Transverse colon (tissue), 4 donors: ENCODE data around the gene OSBP. TPM values are rescaled to one million over a fixed set of nuclear protein-coding genes. Genes with fewer than 3 reads are reported as not detected.

Experiments
- DNase-seq: peaks from one replicate; pipeline ENCODE4 v3.0.0-alpha.2; 2019
- H3K27ac ChIP-seq, 4 donors: fragments of 200-600 bp; sonication (generic); 2 replicates each; pipeline ENCODE4 v1.5.1; 2016 to 2018; ENCODE audit warnings: inconsistent platforms in 4 of 4
- H3K27me3 ChIP-seq: fragments of 200-600 bp; sonication (generic); 2 replicates; pipeline ENCODE4 v1.5.1; 2017; ENCODE audit warnings: inconsistent platforms
- H3K36me3 ChIP-seq, 4 donors: fragments of 200-600 bp; sonication (generic); 2 replicates each; pipeline ENCODE4 v1.5.1; 2017 to 2019; ENCODE audit warnings: inconsistent platforms in 4 of 4
- H3K4me1 ChIP-seq, 4 donors: fragments of 200-600 bp; sonication (generic); 2 replicates each; pipeline ENCODE4 v1.5.1; 2017 to 2020; ENCODE audit warnings: inconsistent platforms in 4 of 4
- H3K4me3 ChIP-seq, 4 donors: fragments of 200-600 bp; sonication (generic); 1 replicate in 1 of 4; 2 replicates in 3 of 4; pipeline versions ENCODE4 v1.5.1 to v1.6.1; 2017 to 2019; ENCODE audit warnings: inconsistent platforms in 4 of 4
- H3K9me3 ChIP-seq, 2 donors: fragments of 200-600 bp; sonication (generic); 2 replicates each; pipeline ENCODE4 v1.5.1; 2017 to 2019; ENCODE audit warnings: inconsistent platforms in 2 of 2
- EP300 ChIP-seq: sonication (generic); formaldehyde crosslinking; IDR thresholded peaks from one replicate; pipeline ENCODE4 v1.6.1; 2017; ENCODE audit warnings: antibody characterized with exemption, low read depth
- POLR2A ChIP-seq: fragments of 450-650 bp; IDR thresholded peaks from one replicate; pipeline ENCODE4 v1.6.1; 2016; ENCODE audit warnings: antibody characterized with exemption, mild to moderate bottlenecking, moderate library complexity
- POLR2AphosphoS5 ChIP-seq, 3 donors: sonication (generic); formaldehyde crosslinking; IDR thresholded peaks; one replicate each; pipeline ENCODE4 v1.6.1; 2016; ENCODE audit warnings: antibody characterized with exemption in 3 of 3
- WGBS, 2 donors: methylation state at CpG; one replicate each; pipeline ENCODE4 v1.1.5; 2018; ENCODE audit warnings: low coverage in 1 of 2; 5-methylcytosine and 5-hydroxymethylcytosine counted together
- in situ Hi-C, 4 donors: fragments of 200-750 bp; cut with MboI; loops; one replicate each; pipeline versions ENCODE4 v1.15.0 to v1.15.1; 2017; ENCODE audit warnings: low sequenced_read_pairs in 3 of 4, low pct_ligation_motif_present in 1 of 4, low pct_unique_long_range_greater_than_20kb in 1 of 4
- intact Hi-C: fragments of 100-400 bp; cut with DNase I; formaldehyde crosslinking; loops from one replicate; pipeline ENCODE4 v1.15.1; 2023; ENCODE audit warnings: low total_unique reads
- total RNA-seq, 4 donors: library from RNA; depleted of rRNA; stranded (reverse); fragments of >200 nt; gene quantifications; one replicate each; pipeline ENCODE4 v1.1.0, GENCODE V29; 2016
- TF ChIP-seq, protein P1 (sequence below), 5 experiments: fragments of 200-600 bp in 3 of 5; fragments of 450-650 bp in 2 of 5; sonication (generic) in 3 of 5; IDR thresholded peaks; 1 replicate in 2 of 5; 2 replicates in 3 of 5; pipeline ENCODE4 v1.5.1; 2016 to 2017; ENCODE audit warnings: antibody characterized with exemption in 5 of 5, inconsistent platforms in 3 of 5, mild to moderate bottlenecking in 2 of 5, moderate library complexity in 1 of 5

OSBP gene
- total RNA-seq, 4 donors from 2014 or later: 27.7 to 59.1 (median 47.2) TPM

DNA sequence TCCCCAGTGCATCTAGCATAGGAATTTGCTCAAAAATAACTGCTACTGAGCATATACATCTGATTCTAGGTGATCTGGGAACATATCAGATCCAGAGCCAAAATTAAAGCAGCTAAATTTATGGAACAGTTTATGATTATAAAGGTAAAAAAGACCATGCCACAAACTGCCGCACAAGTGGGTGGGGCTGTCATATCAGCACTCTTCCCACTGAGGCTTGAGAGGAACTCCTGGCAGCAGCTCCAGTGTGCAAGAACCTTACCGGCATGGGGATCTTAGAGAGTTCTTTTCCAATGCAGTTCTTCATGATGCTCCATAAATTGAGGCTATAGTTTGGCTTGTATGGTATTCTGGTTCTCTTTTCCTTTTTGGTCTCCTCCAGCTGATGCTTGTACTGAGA is 15.3 kb downstream of the OSBP start:
- peaks cover 0 to 58% (median 32%) of the 10 kb centered on the region in 4 donors for H3K36me3 ChIP-seq
- intact Hi-C loops: no loop called here
- no peak for DNase-seq
- H3K4me1 ChIP-seq: no peaks in the 10 kb centered on the region
- 95% methylated on average over 2 of the region's 2 CpGs; no CpG with 5 or more reads in 1 of the 2 donors for WGBS, 2 donors
- no peak overlapping the region for H3K4me3 ChIP-seq
- no peaks in the 10 kb centered on the region for H3K27me3 ChIP-seq
- no peak overlapping the region for H3K27ac ChIP-seq
- no peaks in the 10 kb centered on the region for H3K9me3 ChIP-seq
- in situ Hi-C loops: no loop called here
- TF ChIP-seq EP300 (no peak), POLR2A (no peak), POLR2AphosphoS5 (IDR thresholded peaks at IDR 0.05) (no peak)
- TF ChIP-seq, protein P1, sequence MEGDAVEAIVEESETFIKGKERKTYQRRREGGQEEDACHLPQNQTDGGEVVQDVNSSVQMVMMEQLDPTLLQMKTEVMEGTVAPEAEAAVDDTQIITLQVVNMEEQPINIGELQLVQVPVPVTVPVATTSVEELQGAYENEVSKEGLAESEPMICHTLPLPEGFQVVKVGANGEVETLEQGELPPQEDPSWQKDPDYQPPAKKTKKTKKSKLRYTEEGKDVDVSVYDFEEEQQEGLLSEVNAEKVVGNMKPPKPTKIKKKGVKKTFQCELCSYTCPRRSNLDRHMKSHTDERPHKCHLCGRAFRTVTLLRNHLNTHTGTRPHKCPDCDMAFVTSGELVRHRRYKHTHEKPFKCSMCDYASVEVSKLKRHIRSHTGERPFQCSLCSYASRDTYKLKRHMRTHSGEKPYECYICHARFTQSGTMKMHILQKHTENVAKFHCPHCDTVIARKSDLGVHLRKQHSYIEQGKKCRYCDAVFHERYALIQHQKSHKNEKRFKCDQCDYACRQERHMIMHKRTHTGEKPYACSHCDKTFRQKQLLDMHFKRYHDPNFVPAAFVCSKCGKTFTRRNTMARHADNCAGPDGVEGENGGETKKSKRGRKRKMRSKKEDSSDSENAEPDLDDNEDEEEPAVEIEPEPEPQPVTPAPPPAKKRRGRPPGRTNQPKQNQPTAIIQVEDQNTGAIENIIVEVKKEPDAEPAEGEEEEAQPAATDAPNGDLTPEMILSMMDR (IDR thresholded peaks at IDR 0.05): no peak

GRCh38 chr11:59598961-59599360 is 16.6 kb downstream of the OSBP start:
- peaks cover 0 to 65% (median 34%) of the 10 kb centered on the region in 4 donors for H3K36me3 ChIP-seq
- no peak for TF ChIP-seq EP300
- H3K4me3 ChIP-seq: no peak overlapping the region
- intact Hi-C loops: no loop called here
- H3K4me1 ChIP-seq: no peaks in the 10 kb centered on the region
- H3K9me3 ChIP-seq: no peaks in the 10 kb centered on the region
- WGBS, 2 donors: 71 to 74% methylated on average over 1 of the region's 1 CpG
- H3K27ac ChIP-seq: no peak overlapping the region
- no peaks in the 10 kb centered on the region for H3K27me3 ChIP-seq
- DNase-seq: no peak
- in situ Hi-C loops: no loop called here

- no peak for DNase-seq
- TF ChIP-seq POLR2A (no peak), EP300 (no peak), POLR2AphosphoS5 (IDR thresholded peaks at IDR 0.05) (no peak)
- TF ChIP-seq, protein P1 (IDR thresholded peaks at IDR 0.05): no peak
- WGBS, 2 donors: 91 to 93% methylated on average over 2 of the region's 2 CpGs
- Histone ChIP-seq H3K27ac (no peak overlapping the region), H3K4me3 (no peak overlapping the region), H3K9me3 (no peaks in the 10 kb centered on the region), H3K36me3 (peaks cover 0 to 70% (median 26%) of the 10 kb centered on the region in 4 donors), H3K4me1 (no peaks in the 10 kb centered on the region), H3K27me3 (no peaks in the 10 kb centered on the region)
- in situ Hi-C loops (no loop called here), intact Hi-C loops (no loop called here)
Measured at GRCh38 chr11:59584294-59584693, 31.3 kb downstream of the OSBP start.

GRCh38 chr11:59582006-59582405 is 33.6 kb downstream of the OSBP start:
- DNase-seq: no peak
- no peaks in the 10 kb centered on the region for H3K9me3 ChIP-seq
- peaks cover 0 to 69% (median 33%) of the 10 kb centered on the region in 4 donors for H3K36me3 ChIP-seq
- in situ Hi-C loops: no loop called here
- intact Hi-C loops: no loop called here
- WGBS, 2 donors: 72 to 100% methylated on average over 1 of the region's 1 CpG
- no peaks in the 10 kb centered on the region for H3K27me3 ChIP-seq
- H3K27ac ChIP-seq: no peak overlapping the region
- H3K4me1 ChIP-seq: no peaks in the 10 kb centered on the region
- TF ChIP-seq EP300 (no peak), POLR2AphosphoS5 (IDR thresholded peaks at IDR 0.05) (no peak), POLR2A (no peak)
- TF ChIP-seq, protein P1 (IDR thresholded peaks at IDR 0.05): no peak
- no peak overlapping the region for H3K4me3 ChIP-seq

DNA sequence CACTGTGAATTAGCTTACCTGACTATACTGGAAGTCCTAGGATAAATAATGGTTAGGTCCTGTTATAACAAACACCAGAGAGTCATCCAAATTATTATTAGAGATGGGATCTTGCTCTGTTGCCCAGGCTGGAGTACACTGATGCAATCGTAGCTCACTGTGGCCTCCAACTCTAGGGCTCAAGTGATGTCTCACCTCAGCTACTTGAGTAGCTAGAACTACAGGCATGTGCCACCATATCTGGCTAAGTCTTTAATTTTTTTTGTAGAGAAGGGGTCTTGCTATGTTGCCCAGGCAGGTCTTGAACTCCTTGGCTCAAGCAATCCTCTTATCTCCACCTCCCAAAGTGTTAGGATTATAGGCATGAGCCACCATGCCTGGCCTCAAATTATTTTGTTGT is 37.2 kb downstream of the OSBP start:
- H3K36me3 ChIP-seq: peaks cover 0 to 67% (median 25%) of the 10 kb centered on the region in 4 donors
- H3K27me3 ChIP-seq: no peaks in the 10 kb centered on the region
- in situ Hi-C loops: no loop called here
- peaks cover 0 to 7% (median 0%) of the 10 kb centered on the region in 4 donors for H3K4me1 ChIP-seq
- no peak for TF ChIP-seq POLR2A
- TF ChIP-seq EP300: no peak
- TF ChIP-seq, protein P1 (IDR thresholded peaks at IDR 0.05): no peak
- no peak for TF ChIP-seq POLR2AphosphoS5 (IDR thresholded peaks at IDR 0.05)
- H3K27ac ChIP-seq: no peak overlapping the region
- H3K9me3 ChIP-seq: no peaks in the 10 kb centered on the region
- DNase-seq: no peak
- 87 to 100% methylated on average over 1 of the region's 1 CpG for WGBS, 2 donors
- intact Hi-C loops: no loop called here
- H3K4me3 ChIP-seq: no peak overlapping the region
